H9 (cell line): ENCODE measurements around the gene DLX5. TPM values are rescaled to one million over a fixed set of nuclear protein-coding genes. Genes with fewer than 3 reads are reported as not detected.

Experiments used
- DNase-seq: peaks from one replicate; pipeline ENCODE4 v3.0.0-alpha.2; 2017
- H2AFZ ChIP-seq: one replicate; pipeline ENCODE4 v1.6.1; 2013; ENCODE audit warnings: mild to moderate bottlenecking, low read length, control low read depth, moderate library complexity
- H2AK5ac ChIP-seq: 2 replicates; pipeline ENCODE4 v1.6.1; 2013; ENCODE audit warnings: low read length, control low read depth, mixed read lengths; ENCODE audit not compliant: insufficient read length
- H2BK120ac ChIP-seq: one replicate; pipeline ENCODE4 v1.6.1; 2013; ENCODE audit warnings: low read depth, mild to moderate bottlenecking, low read length, control low read depth, inconsistent platforms; ENCODE audit not compliant: poor library complexity, severe bottlenecking
- H2BK12ac ChIP-seq: 2 replicates; pipeline ENCODE4 v1.6.1; 2013; ENCODE audit warnings: low read length, control low read depth, mixed read lengths, low read depth; ENCODE audit not compliant: insufficient read length
- H2BK15ac ChIP-seq: 2 replicates; pipeline ENCODE4 v1.6.1; 2013; ENCODE audit warnings: low read depth, low read length, control low read depth
- H2BK20ac ChIP-seq: one replicate; pipeline ENCODE4 v1.6.1; 2013; ENCODE audit warnings: low read depth, mild to moderate bottlenecking, low read length, control low read depth, inconsistent platforms; ENCODE audit not compliant: poor library complexity, severe bottlenecking
- H2BK5ac ChIP-seq: 2 replicates; pipeline ENCODE4 v1.6.1; 2013; ENCODE audit warnings: low read length, control low read depth, mixed read lengths; ENCODE audit not compliant: insufficient read length
- H3K14ac ChIP-seq: 2 replicates; pipeline ENCODE4 v1.6.1; 2013; ENCODE audit warnings: low read length, control low read depth; ENCODE audit not compliant: insufficient read depth
- H3K18ac ChIP-seq: 2 replicates; pipeline ENCODE4 v1.6.1; 2013; ENCODE audit warnings: low read depth, mild to moderate bottlenecking, mixed read lengths, low read length, control low read depth; ENCODE audit not compliant: insufficient read length
- H3K23ac ChIP-seq: 2 replicates; pipeline ENCODE4 v1.6.1; 2013; ENCODE audit warnings: low read length, control low read depth, mixed read lengths, low read depth; ENCODE audit not compliant: insufficient read length
- H3K23me2 ChIP-seq: 2 replicates; pipeline ENCODE4 v1.6.1; 2013; ENCODE audit warnings: low read depth, mild to moderate bottlenecking, mixed read lengths, low read length, control low read depth; ENCODE audit not compliant: insufficient read length, poor library complexity, severe bottlenecking
- H3K27ac ChIP-seq: 2 replicates; pipeline ENCODE4 v1.5.1; 2013; ENCODE audit warnings: low read length, control low read depth, mixed read lengths, low read depth; ENCODE audit not compliant: insufficient read length
- H3K27me3 ChIP-seq: 2 replicates; pipeline ENCODE4 v1.6.1; 2013; ENCODE audit warnings: low read length, control low read depth, inconsistent platforms; ENCODE audit not compliant: insufficient read depth
- H3K4ac ChIP-seq: 2 replicates; pipeline ENCODE4 v1.6.1; 2013; ENCODE audit warnings: low read depth, mild to moderate bottlenecking, control low read depth, inconsistent platforms, low read length, moderate library complexity
- H3K4me1 ChIP-seq: 2 replicates; pipeline ENCODE4 v1.6.1; 2013; ENCODE audit warnings: low read length, control low read depth, inconsistent platforms; ENCODE audit not compliant: insufficient read depth
- H3K4me2 ChIP-seq: 2 replicates; pipeline ENCODE4 v1.6.1; 2013; ENCODE audit warnings: low read length, control low read depth, mixed read lengths; ENCODE audit not compliant: insufficient read length, insufficient read depth
- H3K56ac ChIP-seq: 2 replicates; pipeline ENCODE4 v1.6.1; 2013; ENCODE audit warnings: low read depth, mild to moderate bottlenecking, mixed read lengths, low read length, control low read depth; ENCODE audit not compliant: insufficient read length
- H3K79me1 ChIP-seq: 2 replicates; pipeline ENCODE4 v1.6.1; 2013; ENCODE audit warnings: low read depth, mild to moderate bottlenecking, moderate library complexity, low read length, control low read depth, inconsistent platforms; ENCODE audit not compliant: insufficient read depth, poor library complexity, severe bottlenecking
- H3K79me2 ChIP-seq: 2 replicates; pipeline ENCODE4 v1.6.1; 2013; ENCODE audit warnings: low read length, control low read depth, inconsistent platforms; ENCODE audit not compliant: insufficient read depth
- H3K9ac ChIP-seq: 2 replicates; pipeline ENCODE4 v1.6.1; 2013; ENCODE audit warnings: low read length, control low read depth, mixed read lengths; ENCODE audit not compliant: insufficient read length; ENCODE audit errors: extremely low read depth
- H3K9me3 ChIP-seq: one replicate; pipeline ENCODE4 v1.6.1; 2013; ENCODE audit warnings: low read depth, low read length, inconsistent platforms; ENCODE audit not compliant: control insufficient read depth
- H3T11ph ChIP-seq: one replicate; pipeline ENCODE4 v1.6.1; 2013; ENCODE audit warnings: mild to moderate bottlenecking, low read length, control low read depth, inconsistent platforms
- H4K20me1 ChIP-seq: one replicate; pipeline ENCODE4 v1.6.1; 2013; ENCODE audit not compliant: control insufficient read depth, insufficient read length, insufficient read depth
- H4K5ac ChIP-seq: 2 replicates; pipeline ENCODE4 v1.6.1; 2013; ENCODE audit warnings: low read depth, mild to moderate bottlenecking, mixed read lengths, low read length, control low read depth; ENCODE audit not compliant: insufficient read length
- H4K8ac ChIP-seq: replicated peaks from 2 replicates; pipeline ENCODE4 v1.6.1; 2013; ENCODE audit warnings: low read length, control low read depth, mixed read lengths, low read depth; ENCODE audit not compliant: insufficient read length
- H4K91ac ChIP-seq: 2 replicates; pipeline ENCODE4 v1.6.1; 2013; ENCODE audit warnings: low read depth, mild to moderate bottlenecking, moderate library complexity, mixed read lengths, low read length, control low read depth; ENCODE audit not compliant: insufficient read length
- H3K27ac Mint-ChIP-seq, 3 experiments: 2 replicates in 2 of 3; 3 replicates in 1 of 3; pipeline ENCODE4 v1.8.0; 2020 to 2021; ENCODE audit warnings: mixed read lengths in 3 of 3, mild to moderate bottlenecking in 1 of 3, moderate library complexity in 1 of 3
- H3K27me3 Mint-ChIP-seq: 2 replicates; pipeline ENCODE4 v1.8.0; 2021; ENCODE audit warnings: low read depth, mild to moderate bottlenecking, moderate library complexity, mixed read lengths
- H3K36me3 Mint-ChIP-seq, 3 experiments: 2 replicates in 2 of 3; 3 replicates in 1 of 3; pipeline ENCODE4 v1.8.0; 2020 to 2021; ENCODE audit warnings: low read depth in 3 of 3, mixed read lengths in 3 of 3; ENCODE audit not compliant: insufficient read depth in 1 of 3
- H3K4me1 Mint-ChIP-seq, 2 experiments: 2 replicates each; pipeline ENCODE4 v1.8.0; 2020; ENCODE audit warnings: mixed read lengths in 2 of 2
- H3K4me3 Mint-ChIP-seq, 2 experiments: 2 replicates in 1 of 2; 3 replicates in 1 of 2; pipeline ENCODE4 v1.8.0; 2020 to 2021; ENCODE audit warnings: mild to moderate bottlenecking in 2 of 2, mixed read lengths in 2 of 2, moderate library complexity in 1 of 2
- H3K9me3 Mint-ChIP-seq, 2 experiments: 2 replicates in 1 of 2; 3 replicates in 1 of 2; pipeline ENCODE4 v1.8.0; 2020; ENCODE audit warnings: mild to moderate bottlenecking in 2 of 2, mixed read lengths in 2 of 2, moderate library complexity in 1 of 2
- WGBS: extraction: QIAGEN DNeasy Blood & Tissue Kit; methylation state at CpG from one replicate; pipeline ENCODE4 v1.1.7; 2013; ENCODE audit warnings: missing lambda C conversion rate, low lambda C conversion rate, mixed read lengths; ENCODE audit not compliant: insufficient read length; ENCODE audit errors: extremely low coverage; 5-methylcytosine and 5-hydroxymethylcytosine counted together
- total RNA-seq: library from RNA; stranded (reverse); gene quantifications from 2 replicates; pipeline ENCODE4 v1.2.1, GENCODE V29; 2021
- TF ChIP-seq, protein P1 (sequence below): fragments of 200-600 bp; sonication (generic); conservative IDR thresholded peaks from 3 replicates; pipeline ENCODE4 v1.8.0; 2021; ENCODE audit warnings: antibody characterized with exemption, mild to moderate bottlenecking

Gene DLX5
- total RNA-seq, 1 experiment from 2014 or later, result 0.22 TPM

DNA sequence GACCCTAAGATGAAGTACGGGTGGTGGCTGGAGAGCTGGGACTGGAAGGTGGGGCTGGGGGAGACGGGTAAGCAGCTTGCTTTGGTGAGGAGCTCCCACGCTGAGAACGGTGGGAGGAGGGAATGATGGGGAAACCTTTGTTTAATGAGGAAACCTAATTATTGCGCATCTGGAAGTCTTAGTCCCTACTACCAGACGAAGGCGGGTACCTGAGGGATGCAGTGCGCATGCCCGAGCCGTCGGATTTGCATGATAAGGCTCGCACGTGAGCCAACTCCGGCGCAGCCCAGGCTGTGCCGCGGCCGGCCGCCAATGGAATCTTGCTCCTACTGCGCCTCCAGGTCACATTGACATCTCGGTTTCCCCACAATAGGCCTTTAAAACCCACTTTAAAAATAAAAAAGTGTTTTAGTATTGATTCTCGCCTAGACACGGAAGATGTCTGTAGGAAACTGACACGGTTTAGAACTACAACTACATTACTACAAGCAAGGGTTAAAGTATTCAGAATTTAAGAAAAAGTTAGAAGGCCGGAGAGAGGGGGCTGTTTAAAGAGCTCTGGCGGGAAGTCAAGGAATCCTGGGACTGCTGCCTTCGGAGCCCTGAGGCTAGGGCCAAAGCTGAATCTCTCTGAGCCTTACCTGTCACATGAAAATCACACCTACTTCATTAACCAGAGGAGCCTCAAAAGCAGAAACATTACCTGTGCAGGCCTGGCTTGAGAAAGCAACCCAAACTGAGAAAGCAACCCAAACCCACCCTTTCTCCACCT is 31.4 kb downstream of the DLX5 start:
- Mint-ChIP-seq H3K9me3 (peaks cover 0 to 12% of the 10 kb centered on the region in 2 experiments; a peak in 4 of 5 replicates), H3K36me3 (no peaks in the 10 kb centered on the region), H3K27ac (no peak overlapping the region; a peak in 1 of 7 replicates), H3K4me3 (peak overlapping the region; percentile 38 to 87), H3K27me3 (peaks cover 100% of the 10 kb centered on the region), H3K4me1 (peaks cover 31 to 72% of the 10 kb centered on the region in 2 experiments)
- no peak overlapping the region for H2BK5ac ChIP-seq
- H3K79me1 ChIP-seq, result no peaks in the 10 kb centered on the region
- no peaks in the 10 kb centered on the region for H3K79me2 ChIP-seq
- H3K27ac ChIP-seq, result no peak overlapping the region
- no peak overlapping the region for H2BK12ac ChIP-seq
- peak overlapping the region; percentile 58 for H3K4me2 ChIP-seq
- no peak overlapping the region for H3K14ac ChIP-seq
- H4K8ac ChIP-seq, result no peak overlapping the region
- H4K20me1 ChIP-seq, result no peaks in the 10 kb centered on the region
- H3K4me1 ChIP-seq, result peaks cover 2% of the 10 kb centered on the region
- H3K27me3 ChIP-seq, result peaks cover 84% of the 10 kb centered on the region
- DNase-seq, result peak; percentile 94
- no peak overlapping the region for H4K91ac ChIP-seq
- H2BK20ac ChIP-seq, result no peak overlapping the region
- no peak overlapping the region for H3K9ac ChIP-seq
- no peak overlapping the region for H2AK5ac ChIP-seq
- no peak overlapping the region for H3K56ac ChIP-seq
- no peak overlapping the region for H2BK120ac ChIP-seq
- no peak overlapping the region for H3T11ph ChIP-seq
- H3K23me2 ChIP-seq, result peaks cover 15% of the 10 kb centered on the region
- no peak overlapping the region for H4K5ac ChIP-seq
- no peak overlapping the region for H2AFZ ChIP-seq
- no peak overlapping the region for H3K23ac ChIP-seq
- H3K9me3 ChIP-seq, result no peaks in the 10 kb centered on the region
- no peak overlapping the region for H3K18ac ChIP-seq
- TF ChIP-seq, protein P1, sequence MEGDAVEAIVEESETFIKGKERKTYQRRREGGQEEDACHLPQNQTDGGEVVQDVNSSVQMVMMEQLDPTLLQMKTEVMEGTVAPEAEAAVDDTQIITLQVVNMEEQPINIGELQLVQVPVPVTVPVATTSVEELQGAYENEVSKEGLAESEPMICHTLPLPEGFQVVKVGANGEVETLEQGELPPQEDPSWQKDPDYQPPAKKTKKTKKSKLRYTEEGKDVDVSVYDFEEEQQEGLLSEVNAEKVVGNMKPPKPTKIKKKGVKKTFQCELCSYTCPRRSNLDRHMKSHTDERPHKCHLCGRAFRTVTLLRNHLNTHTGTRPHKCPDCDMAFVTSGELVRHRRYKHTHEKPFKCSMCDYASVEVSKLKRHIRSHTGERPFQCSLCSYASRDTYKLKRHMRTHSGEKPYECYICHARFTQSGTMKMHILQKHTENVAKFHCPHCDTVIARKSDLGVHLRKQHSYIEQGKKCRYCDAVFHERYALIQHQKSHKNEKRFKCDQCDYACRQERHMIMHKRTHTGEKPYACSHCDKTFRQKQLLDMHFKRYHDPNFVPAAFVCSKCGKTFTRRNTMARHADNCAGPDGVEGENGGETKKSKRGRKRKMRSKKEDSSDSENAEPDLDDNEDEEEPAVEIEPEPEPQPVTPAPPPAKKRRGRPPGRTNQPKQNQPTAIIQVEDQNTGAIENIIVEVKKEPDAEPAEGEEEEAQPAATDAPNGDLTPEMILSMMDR, result no peak
- WGBS, result no CpG with 5 or more reads among the region's 27 CpGs
- H2BK15ac ChIP-seq, result no peak overlapping the region
- no peak overlapping the region for H3K4ac ChIP-seq
